Ramos (cell line): ENCODE measurements around the gene TVP23C.
"Not testable (repeated sequence)": the region's sequence is repeated elsewhere in the genome, so short reads cannot be mapped to it uniquely, and the experiment has no call there.

Source experiments
- in situ Hi-C: fragments of 300-500 bp; cut with MboI; formaldehyde crosslinking; loops from one replicate; pipeline ENCODE4 v1.14.3; 2022; ENCODE audit warnings: low sequenced_read_pairs; ENCODE audit not compliant: unreplicated experiment

Gene TVP23C

DNA sequence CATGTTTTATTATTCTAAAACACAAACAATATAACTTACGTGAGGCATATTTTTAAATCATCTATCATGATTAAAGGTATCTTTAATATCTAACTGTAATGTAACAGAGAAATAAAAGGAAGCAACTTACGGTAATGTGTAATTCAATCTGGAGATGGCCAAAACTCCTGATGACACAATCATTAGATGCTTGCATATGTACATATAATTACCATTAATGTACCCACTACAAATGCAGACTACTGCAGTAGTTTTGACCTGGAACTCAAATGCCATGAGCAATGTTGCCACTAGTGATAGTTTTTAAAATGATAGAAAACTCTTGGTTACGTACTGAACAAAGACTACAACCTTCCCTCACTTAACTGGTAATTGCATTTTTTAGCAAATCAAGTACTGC is 30.2 kb downstream of the TVP23C start:
- in situ Hi-C loops = not testable (repeated sequence)

DNA sequence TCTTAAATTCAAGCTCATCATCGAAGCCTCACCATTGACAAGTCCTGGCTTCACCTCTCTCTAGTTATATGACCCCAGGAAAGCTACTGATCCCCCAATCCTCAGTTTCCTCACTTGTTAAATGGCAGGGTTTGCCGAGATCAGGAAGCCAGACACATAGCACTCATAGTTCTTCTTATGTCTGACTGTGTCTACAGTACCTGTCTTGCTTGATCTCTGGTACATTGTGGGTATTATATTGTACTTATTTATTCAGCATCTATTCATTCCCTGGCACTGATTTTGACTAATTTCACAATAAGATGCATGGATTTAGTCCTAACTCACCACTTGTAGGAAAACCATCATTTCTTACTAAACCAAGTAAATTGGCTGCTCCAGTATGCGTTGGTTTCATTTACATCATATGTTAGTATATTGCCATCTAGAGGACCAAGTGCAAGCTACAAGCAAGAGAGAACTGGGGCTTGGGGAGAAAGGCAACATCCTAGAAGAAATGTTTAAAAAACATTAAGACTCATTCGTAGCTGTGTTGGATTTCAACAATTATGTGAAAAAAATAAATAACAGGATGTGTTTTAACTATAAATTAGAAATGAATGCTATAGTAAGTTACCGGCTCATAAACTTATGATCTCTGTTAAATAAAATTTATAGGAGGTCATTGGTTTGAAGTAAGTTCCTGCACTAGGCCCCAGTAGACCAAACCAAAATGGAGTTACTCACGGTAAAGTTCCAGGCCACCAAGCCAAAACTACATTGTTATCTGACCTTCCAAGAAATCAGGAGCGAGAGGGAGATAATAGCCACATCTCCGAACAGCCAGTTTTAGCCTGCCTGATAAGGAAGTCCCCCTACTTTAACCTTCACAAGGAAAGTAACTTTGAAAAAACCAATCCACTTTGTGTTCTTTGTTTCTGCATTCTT is 36.7 kb downstream of the TVP23C start:
- in situ Hi-C loops = not testable (repeated sequence)

DNA sequence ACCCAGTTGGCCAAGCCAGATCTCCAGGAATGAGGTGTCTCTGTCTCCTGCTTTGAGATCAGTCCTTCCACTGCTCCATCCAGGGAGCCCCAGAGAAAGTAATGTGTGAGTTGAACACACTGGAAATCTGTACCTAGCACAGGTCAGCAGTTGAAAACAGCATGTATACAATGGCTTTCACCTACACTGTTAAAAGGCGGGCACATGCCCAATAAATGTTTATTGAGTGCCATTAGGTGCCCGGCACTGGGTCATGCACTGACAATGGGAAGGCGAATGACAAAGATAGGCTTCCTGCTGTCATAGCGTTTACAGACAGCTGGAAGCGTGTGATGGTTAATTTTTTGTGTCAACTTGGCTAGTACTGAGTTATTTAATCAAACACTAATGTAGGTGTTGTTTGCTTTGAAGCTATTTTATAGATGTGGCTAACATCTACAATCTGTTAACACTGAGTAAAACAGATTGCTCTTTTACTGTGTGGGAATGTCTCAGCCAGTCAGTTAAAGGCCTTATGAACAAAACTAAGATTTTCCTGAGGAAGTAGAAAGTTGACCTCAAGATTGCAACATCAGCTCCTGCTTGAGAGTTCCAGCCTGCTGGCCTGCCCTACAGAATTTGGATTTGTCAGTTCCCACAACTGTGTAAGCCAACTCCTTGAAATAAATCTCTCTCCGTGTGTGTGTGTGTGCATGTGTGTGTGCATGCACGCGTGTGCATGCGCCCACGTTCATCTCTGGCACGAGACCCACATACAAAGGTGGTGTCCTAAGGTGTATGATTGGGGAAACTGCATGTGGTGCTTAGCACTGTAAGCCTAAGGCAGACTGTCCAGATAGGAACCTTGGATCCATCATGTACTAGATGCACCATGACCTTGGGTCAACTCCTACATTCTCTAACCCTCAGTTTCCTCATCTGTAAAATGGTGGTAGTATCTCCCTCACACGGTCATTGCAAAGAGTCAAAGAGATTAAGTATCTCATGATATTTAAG is 38.0 kb downstream of the TVP23C start:
- in situ Hi-C loops = not testable (repeated sequence)

DNA sequence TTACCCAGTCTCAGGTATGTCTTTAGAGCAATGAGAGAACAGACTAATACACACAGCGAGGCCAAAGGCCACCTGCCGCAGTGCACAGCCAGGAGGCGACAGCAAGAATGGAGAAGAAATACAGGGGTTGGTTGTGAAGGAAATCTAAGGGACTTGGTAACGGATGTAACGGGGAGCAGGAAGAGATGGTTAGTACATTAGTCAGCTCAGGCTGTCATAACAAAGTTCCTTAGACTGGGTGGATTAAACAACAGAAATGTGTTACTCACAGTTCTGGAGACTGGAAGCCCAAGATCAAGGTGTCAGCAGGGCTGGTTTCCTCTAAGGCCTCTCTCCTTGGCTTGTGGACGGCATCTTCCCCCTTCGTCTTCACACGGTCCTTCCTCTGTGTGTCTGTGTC is 47.1 kb downstream of the TVP23C start:
- in situ Hi-C loops = no loop called here

DNA sequence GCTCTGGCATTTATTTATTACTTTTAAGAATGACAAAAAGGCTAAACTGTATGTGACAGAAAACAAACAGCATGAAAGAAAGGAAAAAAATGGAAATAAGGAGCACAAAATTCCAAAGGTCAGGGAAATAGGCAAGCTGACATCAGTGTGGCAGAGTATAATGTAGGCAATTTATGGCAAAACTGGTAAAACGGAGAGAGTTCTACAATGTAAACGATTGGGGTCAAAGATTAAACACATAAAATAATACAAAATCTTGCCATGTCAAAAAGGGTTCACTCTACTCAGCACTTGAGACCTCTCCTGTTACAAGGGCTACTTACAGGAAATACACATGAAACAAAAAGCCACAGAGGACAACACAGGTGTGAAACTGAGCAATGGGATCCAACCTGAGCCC is 48.8 kb downstream of the TVP23C start:
- in situ Hi-C loops = no loop called here

DNA sequence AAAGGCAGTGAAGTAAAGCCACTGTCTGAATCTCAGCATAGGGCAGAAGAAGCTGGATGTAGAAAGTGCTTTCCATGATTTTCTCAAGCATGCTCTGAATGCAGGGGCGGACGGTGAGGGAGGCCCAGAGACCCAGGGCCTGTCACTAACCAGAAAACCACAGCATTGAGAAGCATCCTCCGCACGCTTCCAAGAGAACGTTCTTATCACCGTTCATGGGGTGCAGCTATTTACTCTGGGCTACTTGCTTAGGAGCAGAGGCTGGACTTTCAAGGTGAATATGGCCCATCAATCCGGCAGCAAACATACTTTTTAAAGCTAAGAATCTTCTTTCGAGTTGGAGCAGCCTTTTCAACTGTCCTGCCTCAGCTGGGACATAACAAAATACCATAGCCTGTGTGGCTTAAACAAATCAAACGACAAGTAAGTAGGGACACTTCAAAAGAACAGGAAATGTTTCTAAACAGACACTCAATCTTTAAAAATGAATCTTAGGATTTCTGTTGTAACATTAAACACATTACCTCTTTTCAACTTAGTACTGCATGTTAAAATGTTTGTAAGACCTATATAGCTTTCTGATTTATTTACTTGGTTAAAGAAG is 49.3 kb downstream of the TVP23C start:
- in situ Hi-C loops = no loop called here

DNA sequence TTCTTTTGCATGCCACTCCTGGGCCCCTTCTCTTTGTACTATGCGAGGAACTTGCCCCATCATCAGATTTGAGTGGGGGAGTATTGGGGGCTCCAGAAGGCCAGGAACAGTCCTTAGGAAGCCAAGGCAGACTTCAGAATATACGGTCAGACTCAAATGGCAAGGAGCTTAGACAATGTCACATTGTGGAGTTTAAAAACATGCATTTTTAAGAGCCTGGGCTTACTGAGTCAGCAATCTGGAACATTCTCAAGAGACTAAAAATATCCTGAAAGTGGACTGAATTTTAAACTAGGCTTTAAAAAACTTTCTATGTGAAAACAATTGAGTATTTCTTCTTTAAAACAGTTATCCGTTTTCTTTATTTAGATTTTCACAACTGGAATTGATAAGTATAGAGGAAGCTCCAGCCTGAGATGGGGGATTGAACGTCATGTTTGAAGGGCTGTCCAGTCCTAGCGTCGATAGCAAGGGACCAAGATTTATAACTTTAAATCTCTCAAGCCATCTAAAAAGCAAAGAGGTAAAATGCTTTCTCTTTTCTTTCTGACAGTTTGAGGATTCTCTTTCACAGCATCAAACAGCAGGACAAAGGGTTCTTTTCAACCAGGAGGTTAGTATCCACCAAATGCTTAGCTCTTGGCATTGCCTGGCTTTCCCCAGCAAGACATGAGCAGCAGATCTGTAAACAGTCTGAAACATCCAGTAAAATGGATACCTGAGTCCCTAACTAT is 50.1 kb downstream of the TVP23C start:
- in situ Hi-C loops = no loop called here

DNA sequence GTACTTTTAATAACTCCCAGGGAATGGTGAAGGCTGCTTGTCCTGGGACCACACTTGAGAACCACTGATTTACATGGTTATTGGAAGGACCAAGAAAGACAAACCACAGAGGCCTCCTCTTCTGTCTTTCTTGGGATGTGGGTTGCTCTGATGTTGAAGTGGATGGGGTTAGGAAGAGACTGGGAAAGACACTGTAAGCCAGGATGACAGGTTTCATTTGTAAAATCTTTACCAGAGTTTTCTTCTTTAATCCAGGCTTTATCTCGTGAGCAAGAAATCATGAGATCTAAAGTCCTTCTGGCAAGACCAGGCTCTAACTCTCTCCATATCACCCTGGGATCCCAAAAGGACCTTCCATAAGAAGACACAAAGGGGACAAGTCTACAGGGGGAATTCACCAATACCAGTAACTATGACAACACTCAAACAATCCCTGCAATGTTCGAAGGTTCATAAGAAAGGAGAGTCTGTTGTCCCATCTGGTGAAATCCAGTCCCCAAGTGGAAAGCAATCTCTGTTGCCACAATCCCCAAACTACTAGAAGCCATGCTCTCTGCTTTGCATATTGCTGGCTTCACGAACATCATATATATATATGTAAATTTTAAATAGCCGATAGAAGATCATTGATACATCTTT is 51.1 kb downstream of the TVP23C start:
- in situ Hi-C loops = no loop called here

DNA sequence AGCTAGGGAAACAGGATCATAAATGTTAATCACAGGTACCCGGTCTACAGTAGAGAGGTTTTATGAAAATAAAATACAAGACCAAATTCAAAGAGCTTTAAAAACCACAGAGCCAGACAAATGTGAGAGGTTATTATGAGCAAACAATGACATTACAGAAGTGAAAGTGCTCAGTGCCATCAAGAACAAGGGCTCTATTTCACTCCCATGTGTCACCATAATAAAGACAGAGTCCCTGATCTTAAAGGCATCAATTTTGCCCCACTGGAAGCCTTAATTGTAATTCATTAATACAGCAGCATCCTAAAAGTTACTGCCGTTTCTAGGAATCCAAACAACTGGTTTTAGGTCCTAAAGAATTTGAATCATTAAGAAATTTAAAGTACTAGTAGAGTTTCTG is 52.1 kb downstream of the TVP23C start:
- in situ Hi-C loops = no loop called here

DNA sequence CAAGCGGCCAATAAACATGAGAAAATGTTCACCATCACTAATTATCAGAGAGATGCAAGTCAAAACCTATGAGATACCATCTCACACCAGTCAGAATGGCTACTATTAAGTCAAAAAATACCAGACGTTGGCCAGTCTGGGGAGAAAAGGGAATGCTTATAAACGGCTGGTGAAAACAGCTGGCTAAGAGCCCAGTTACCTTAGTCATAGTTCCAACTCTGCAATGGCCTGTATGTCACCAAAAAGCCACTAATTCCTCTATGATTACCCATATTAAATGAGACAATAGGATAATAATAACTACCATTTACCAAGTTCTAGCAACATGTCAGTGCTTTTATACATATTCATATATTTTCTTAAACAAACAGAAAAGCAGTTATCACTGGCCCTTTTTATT is 52.9 kb downstream of the TVP23C start:
- in situ Hi-C loops = no loop called here

DNA sequence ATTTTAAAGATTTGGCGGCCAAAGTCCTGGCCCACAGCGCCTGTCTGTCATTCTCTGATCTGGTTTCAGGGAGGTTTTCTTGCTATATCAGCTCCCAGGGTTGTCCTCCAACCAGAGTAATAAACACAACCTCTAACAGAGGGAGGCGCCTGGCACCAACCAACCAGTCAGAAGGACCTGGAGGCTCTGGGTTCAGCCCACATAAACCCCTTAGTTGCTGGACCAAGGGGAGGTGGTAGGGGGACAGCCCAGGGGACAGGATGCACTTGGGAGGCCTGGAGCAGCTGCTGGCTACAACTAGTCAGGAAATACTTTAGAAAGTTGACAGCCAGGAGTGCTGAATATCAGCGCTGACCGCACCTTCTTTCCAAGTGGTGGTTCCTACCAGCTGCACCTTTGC is 54.2 kb downstream of the TVP23C start:
- in situ Hi-C loops = loop anchor here (10.0 kb wide), 1 partner anchor 254 kb away; no protein-coding TSS in a partner anchor

DNA sequence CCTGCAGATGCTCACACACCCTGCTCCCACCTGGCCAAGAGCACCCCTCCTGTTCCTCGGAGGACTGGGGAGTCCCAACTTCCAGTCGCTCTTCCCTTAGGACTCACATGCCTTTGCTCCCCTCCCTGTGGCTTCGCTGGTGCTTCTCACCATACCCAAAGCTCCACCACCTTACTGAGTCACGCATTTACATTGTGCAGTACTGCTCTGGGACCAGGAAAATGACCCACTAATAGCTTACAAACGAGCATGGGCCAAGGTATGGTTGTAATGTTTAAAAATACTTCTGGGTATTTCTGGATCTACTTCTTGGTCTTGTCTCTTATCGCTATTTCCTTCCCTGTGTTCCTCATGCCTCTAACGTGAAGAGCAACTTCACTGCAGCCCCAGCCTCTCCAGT is 54.8 kb downstream of the TVP23C start:
- in situ Hi-C loops = loop anchor here (10.0 kb wide), 1 partner anchor 254 kb away; no protein-coding TSS in a partner anchor

DNA sequence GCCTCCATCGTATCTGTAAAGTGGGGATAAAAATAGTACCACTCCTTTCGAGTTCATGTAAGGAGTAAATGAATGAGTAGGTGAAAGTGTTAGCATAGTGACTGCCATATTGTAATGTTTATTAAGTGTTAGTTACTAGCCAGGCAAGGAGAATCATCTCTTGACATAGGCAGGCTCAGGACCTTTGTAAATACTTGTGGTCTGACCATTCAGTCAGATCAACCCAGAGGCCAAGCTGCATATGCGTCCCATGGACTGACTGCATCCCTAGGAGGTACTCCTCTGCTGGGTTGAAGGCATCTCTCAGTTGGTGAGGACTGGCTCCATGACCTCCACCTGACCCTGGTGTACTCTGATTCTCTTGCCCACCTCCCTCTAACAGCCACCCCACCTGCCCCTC is 55.4 kb downstream of the TVP23C start:
- in situ Hi-C loops = loop anchor here (10.0 kb wide), 1 partner anchor 253 kb away; no protein-coding TSS in a partner anchor

DNA sequence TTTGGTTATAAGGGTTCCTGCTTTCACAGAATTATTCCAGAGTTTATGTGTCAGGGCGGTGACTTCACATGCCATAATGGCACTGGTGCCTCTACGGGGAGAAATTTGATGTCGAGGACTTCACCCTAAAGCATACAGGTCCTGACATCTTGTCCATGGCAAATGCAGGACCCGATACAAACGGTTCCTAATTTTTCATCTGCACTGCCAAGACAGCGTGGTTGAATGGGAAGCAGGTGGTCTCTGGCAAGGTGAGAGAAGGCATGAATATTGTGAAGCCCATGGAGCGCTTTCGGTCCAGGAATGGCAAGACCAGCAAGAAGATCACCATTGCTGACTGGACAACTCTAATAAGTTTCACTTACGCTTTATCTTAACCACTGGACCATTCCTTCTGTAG is 56.3 kb downstream of the TVP23C start:
- in situ Hi-C loops = loop anchor here (10.0 kb wide), 1 partner anchor 252 kb away; no protein-coding TSS in a partner anchor

DNA sequence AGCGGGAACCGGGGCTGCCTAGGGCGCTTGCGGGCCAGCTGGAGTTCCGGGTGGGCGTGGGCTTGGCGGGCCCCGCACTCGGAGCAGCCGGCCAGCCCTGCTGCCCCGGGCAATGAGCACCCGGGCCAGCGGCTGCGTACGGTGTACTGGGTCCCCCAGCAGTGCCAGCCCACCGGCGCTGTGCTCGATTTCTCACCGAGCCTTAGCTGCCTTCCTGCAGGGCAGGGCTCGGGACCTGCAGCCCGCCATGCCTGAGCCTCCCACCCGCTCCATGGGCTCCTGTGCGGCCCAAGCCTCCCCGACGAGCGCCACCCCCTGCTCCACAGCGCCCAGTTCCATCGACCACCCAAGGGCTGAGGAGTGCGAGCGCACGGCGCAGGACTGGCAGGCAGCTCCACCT is 57.6 kb downstream of the TVP23C start:
- in situ Hi-C loops = loop anchor here (10.0 kb wide), 1 partner anchor 251 kb away; no protein-coding TSS in a partner anchor

DNA sequence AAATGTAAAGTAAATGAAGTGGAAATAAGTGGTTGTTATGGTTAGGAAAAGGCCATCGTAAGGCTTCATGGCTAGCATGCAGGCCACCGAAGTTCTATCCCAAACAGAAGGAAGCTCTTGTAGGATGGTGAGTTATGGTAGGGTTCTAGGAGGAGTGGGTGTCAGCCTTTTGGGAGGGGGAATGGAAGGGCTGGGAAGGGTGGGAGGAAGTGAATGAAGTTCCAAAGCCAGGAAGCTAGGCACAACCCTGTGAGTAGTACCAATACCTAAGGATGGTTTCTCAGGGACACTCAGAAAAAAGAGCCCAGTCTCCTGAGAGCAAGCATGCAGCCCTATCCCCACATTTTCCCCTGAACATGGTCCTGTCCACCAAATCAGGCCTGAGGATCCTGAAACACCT is 59.6 kb downstream of the TVP23C start:
- in situ Hi-C loops = loop anchor here (10.0 kb wide), 1 partner anchor 249 kb away; no protein-coding TSS in a partner anchor

DNA sequence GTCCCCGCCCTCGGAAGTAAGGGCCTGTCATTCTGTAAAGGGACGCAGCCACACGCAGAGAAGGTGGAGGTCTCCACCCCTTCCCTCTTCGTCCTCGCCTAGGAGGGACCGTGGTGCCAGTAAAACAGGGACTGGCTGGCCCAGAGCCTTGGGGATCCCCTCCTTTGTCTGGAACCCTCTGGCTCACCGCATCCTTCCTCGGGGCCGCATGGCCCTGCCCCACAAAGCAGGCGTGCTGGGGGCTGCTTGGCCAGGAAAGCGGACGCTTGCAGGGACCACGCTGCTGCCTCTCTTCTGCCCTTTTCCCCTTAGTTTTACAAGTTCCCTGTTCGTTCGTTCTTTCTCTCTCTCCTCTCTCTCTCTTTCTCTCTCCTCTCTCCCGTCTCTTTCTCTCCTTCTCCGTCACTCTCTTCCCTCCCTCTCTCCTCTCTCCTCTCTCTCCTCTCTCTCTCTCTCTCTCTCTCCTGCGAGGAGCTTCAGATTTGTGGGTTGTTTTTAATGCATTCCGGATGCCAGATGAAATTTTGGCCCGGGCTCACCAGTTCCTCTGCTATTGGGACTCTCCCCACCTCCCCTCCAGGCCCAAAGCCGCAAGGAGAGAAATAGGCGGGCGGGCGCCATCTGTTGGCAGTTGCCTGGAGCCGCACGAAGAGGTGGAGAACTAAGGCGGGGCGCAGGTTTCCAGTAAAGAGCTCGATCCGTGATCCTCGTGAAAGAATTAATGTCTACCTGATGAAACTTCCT is 60.7 kb downstream of the TVP23C start:
- in situ Hi-C loops = loop anchor here (10.0 kb wide), 1 partner anchor 248 kb away; no protein-coding TSS in a partner anchor

DNA sequence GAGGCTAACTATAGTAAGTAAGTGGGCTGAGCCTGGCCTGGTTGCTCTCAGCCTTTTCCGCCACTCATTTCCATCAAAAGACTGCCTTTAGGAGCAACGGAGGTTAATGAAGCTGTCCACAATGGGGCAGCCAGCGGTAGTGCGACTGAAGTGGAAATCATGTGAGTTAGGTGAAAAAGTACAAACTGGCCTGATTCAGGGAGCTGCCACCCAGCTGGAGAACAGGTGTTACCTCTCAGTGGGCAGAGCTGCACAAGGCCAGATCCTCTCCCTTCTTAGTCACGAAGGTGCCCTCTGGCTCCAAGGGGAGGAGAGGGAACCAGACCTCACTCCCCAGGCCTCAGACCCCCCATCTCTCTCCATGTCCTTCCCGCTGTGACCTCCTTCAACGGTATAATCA is 61.5 kb downstream of the TVP23C start:
- in situ Hi-C loops = loop anchor here (10.0 kb wide), 1 partner anchor 247 kb away; no protein-coding TSS in a partner anchor
